M059J (cell line): ENCODE measurements around the gene MYMX. TPM values are rescaled to one million over a fixed set of nuclear protein-coding genes. Genes with fewer than 3 reads are reported as not detected.

ENCODE experiments used
- DNase-seq: peaks from one replicate; pipeline ENCODE4 v3.0.0-alpha.2; 2012; ENCODE audit warnings: low read depth
- total RNA-seq: library from RNA; depleted of rRNA; stranded (reverse); fragments of >200 nt; shearing (Covaris generic); gene quantifications from 2 replicates; pipeline ENCODE4 v1.2.3, GENCODE V29; 2014; rRNA removed

Gene MYMX
- total RNA-seq, 1 experiment from 2014 or later, result not detected

- no peak for DNase-seq
These were observed 47.7 kb downstream of the MYMX start for GRCh38 chr6:44264154-44265006.

DNA sequence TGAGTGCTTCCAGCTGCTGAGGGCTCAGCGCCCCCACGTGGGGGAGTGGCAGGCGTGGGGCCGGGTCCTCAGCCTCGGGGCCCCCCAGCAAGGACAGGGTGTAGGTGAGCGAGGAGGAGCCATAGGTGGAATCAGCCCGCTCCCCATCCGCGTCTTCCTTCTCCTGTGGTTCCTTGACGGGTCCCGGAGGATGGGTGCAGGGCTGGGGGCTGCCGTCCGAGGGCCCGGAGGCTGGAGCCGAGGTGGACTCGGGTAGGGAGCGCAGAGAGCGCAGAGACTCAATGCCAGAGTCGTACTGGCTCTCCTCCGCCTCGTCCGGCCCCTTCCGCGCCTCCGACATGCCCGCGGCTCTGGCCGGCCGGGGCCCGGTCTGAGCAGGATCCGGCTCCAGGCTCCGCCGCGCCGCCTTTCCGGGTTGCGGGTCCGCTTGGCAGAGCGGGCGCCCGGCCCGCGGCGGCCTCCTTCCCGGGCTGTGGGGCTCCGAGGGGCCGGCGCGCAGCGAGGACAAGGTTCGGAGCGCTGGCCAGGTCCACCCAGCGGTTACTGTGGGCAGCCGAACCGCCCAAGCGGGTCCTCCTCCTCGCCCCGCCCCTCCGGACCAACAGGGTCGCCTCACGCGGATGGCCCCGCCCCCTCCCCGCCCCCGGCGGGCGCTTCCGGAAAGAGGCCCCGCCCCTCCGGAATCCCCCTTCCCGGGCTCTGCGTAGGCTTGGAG lies 48.4 kb downstream of the MYMX start, which contains the start of gene NFKBIE:
Gene NFKBIE (minus strand): TSS at position 545 of the 715 bp plus-strand sequence. CDS start 205 bp downstream, at position 340.
- DNase-seq, result peak; percentile 93

- DNase-seq, result no peak
These were observed 49.1 kb downstream of the MYMX start for GRCh38 chr6:44265722-44266233.

DNA sequence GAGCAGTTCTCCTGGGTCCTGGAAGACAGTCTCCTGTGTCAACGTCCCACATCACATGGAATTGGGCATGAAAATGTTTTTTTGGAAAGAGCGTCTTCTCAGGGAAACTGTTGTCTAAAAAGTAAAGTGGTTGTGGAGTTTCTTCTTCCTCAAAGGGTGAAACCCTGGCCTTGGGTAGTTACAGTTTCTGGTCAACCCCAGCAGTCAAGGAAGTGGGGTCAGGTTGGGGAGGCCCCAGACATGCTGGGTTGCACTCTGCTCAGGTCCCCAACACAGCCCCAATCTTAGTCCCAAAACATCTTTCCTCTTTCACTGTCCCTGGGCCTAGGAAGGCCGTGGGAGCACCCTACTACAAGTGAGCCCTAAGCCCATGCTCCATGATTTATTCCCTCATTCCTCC lies 49.6 kb downstream of the MYMX start:
- DNase-seq, result no peak

DNA sequence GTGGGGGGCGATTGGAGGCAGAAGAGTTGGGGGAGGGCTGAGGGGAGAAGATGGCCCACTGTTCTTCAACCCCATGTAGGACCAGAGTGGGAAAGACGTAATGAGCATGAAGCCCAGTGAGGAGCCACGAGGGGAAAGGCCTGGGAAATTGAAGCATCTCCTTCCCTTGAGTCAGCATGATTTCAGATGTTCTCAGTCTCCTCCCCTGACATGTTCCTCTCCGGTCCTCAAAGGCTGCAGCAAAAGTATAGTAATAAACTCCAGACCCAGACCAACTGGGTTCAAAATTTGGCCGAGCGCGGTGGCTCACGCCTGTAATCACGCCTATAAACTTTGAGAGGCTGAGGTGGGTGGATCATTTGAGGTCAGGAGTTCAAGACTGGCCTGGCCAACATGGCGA lies 50.5 kb downstream of the MYMX start:
- DNase-seq, result no peak

Other genes with a start within 250 kb of the MYMX start
- gene MRPL14, start 89.5 kb upstream of the MYMX start, total RNA-seq, result 100 and 111 TPM in 2 replicates
- gene TMEM63B, start 89.4 kb upstream of the MYMX start, total RNA-seq, result 32.8 and 45.0 TPM in 2 replicates
- not detected in 2 replicates for gene CAPN11, start 58.1 kb upstream of the MYMX start, total RNA-seq
- gene SLC29A1, start 6.7 kb downstream of the MYMX start, total RNA-seq, result 27.4 and 31.1 TPM in 2 replicates
- 1,284 and 1,407 TPM in 2 replicates for gene HSP90AB1, start 30.2 kb downstream of the MYMX start, total RNA-seq
- gene SLC35B2, start 40.6 kb downstream of the MYMX start, total RNA-seq, result 205 and 215 TPM in 2 replicates
- 48.8 and 51.9 TPM in 2 replicates for gene NFKBIE, start 48.6 kb downstream of the MYMX start, total RNA-seq
- gene TMEM151B, start 53.5 kb downstream of the MYMX start, total RNA-seq, result 0.05 TPM in 1 of 2 replicates, not detected in the other
- gene AARS2, start 96.4 kb downstream of the MYMX start, total RNA-seq, result 7.3 and 19.0 TPM in 2 replicates
- gene SPATS1, start 125.7 kb downstream of the MYMX start, total RNA-seq, result not detected in 2 replicates
- gene CDC5L, start 170.8 kb downstream of the MYMX start, total RNA-seq, result 35.3 and 49.7 TPM in 2 replicates